ENCODE data around the gene SUPT3H. TPM values are rescaled to one million over a fixed set of nuclear protein-coding genes. Genes with fewer than 3 reads are reported as not detected.

Gene SUPT3H
- total RNA-seq, 4 donors from 2014 or later: 1.6 to 5.6 (median 3.8) TPM

GRCh38 chr6:45422503-45423110 lies 44.9 kb upstream of the SUPT3H start:
- intact Hi-C loops (cut with DNase I; ENCODE audit: low total_unique reads): loop anchor here (10.0 kb wide), 1 partner anchor 292 kb away; no protein-coding TSS in a partner anchor
- no peak for TF ChIP-seq POLR2A (IDR thresholded peaks at IDR 0.05)
- TF ChIP-seq CTCF (IDR thresholded peaks at IDR 0.05): no peak
- 0 to 2% methylated on average over 27 to 41 of the region's 55 CpGs for WGBS, 2 donors
- peak overlapping the region; percentile 47 for H3K4me3 ChIP-seq (ENCODE audit: low read depth, poor library complexity, severe bottlenecking)
- peak in 1 of 2 donors; percentile 90 for DNase-seq (ENCODE audit: low spot score in 2 of 2)

- 0 to 1% methylated on average over 66 to 72 of the region's 83 CpGs for WGBS, 2 donors
- intact Hi-C loops (cut with DNase I; ENCODE audit: low total_unique reads): loop anchor here (10.0 kb wide), 1 partner anchor 293 kb away; no protein-coding TSS in a partner anchor
- H3K4me3 ChIP-seq (ENCODE audit: low read depth, poor library complexity, severe bottlenecking): peak overlapping the region; percentile 47
- DNase-seq (ENCODE audit: low spot score in 2 of 2): peak; percentile 40 to 89
- no peak for TF ChIP-seq POLR2A (IDR thresholded peaks at IDR 0.05)
- no peak for TF ChIP-seq CTCF (IDR thresholded peaks at IDR 0.05)
Observed at GRCh38 chr6:45421709-45422502, 44.2 kb upstream of the SUPT3H start.

- peak overlapping the region; percentile 47 for H3K4me3 ChIP-seq (ENCODE audit: low read depth, poor library complexity, severe bottlenecking)
- WGBS, 2 donors: 13 to 18% methylated on average over 19 of the region's 19 CpGs
- DNase-seq (ENCODE audit: low spot score in 2 of 2): no peak
- no peak for TF ChIP-seq CTCF (IDR thresholded peaks at IDR 0.05)
- TF ChIP-seq POLR2A (IDR thresholded peaks at IDR 0.05): no peak
- intact Hi-C loops (cut with DNase I; ENCODE audit: low total_unique reads): loop anchor here (10.0 kb wide), 1 partner anchor 294 kb away; no protein-coding TSS in a partner anchor
Observed at GRCh38 chr6:45420909-45421708, 43.4 kb upstream of the SUPT3H start.

GRCh38 chr6:45420083-45420908 lies 42.6 kb upstream of the SUPT3H start:
- intact Hi-C loops (cut with DNase I; ENCODE audit: low total_unique reads): loop anchor here (10.0 kb wide), 1 partner anchor 295 kb away; no protein-coding TSS in a partner anchor
- DNase-seq (ENCODE audit: low spot score in 2 of 2): peak in 1 of 2 donors; percentile 84
- 15 to 23% methylated on average over 40 of the region's 40 CpGs for WGBS, 2 donors
- no peak overlapping the region for H3K4me3 ChIP-seq (ENCODE audit: low read depth, poor library complexity, severe bottlenecking)
- TF ChIP-seq POLR2A (IDR thresholded peaks at IDR 0.05): no peak
- no peak for TF ChIP-seq CTCF (IDR thresholded peaks at IDR 0.05)

GRCh38 chr6:45419571-45420082 lies 41.9 kb upstream of the SUPT3H start:
- no peak for TF ChIP-seq CTCF (IDR thresholded peaks at IDR 0.05)
- TF ChIP-seq POLR2A (IDR thresholded peaks at IDR 0.05): no peak
- H3K4me3 ChIP-seq (ENCODE audit: low read depth, poor library complexity, severe bottlenecking): no peak overlapping the region
- peak in 1 of 2 donors; percentile 87 for DNase-seq (ENCODE audit: low spot score in 2 of 2)
- intact Hi-C loops (cut with DNase I; ENCODE audit: low total_unique reads): loop anchor here (10.0 kb wide), 1 partner anchor 295 kb away; no protein-coding TSS in a partner anchor
- WGBS, 2 donors: 7 to 15% methylated on average over 38 of the region's 38 CpGs

Data from lower leg skin (tissue), 4 donors.